SK-N-MC (cell line): ENCODE results near the gene TMIGD2.
A peak's percentile ranks its signal among the peaks of the same experiment; 100 is the strongest.
"Not testable (repeated sequence)": the region's sequence is repeated elsewhere in the genome, so short reads cannot be mapped to it uniquely, and the experiment has no call there.

Experiments used
- DNase-seq: peaks from one replicate; pipeline ENCODE4 v3.0.0-alpha.2; 2011; ENCODE audit warnings: low read depth, low spot score
- H3K27ac ChIP-seq: fragments of 200-600 bp; sonication (generic); 2 replicates; pipeline ENCODE4 v1.5.1; 2016; ENCODE audit warnings: mixed run types
- H3K36me3 ChIP-seq: fragments of 200-600 bp; sonication (generic); 2 replicates; pipeline ENCODE4 v1.6.1; 2017; ENCODE audit warnings: antibody characterized with exemption, low read length, mixed read lengths; ENCODE audit not compliant: insufficient read depth
- H3K4me3 ChIP-seq: fragments of 200-600 bp; sonication (generic); 2 replicates; pipeline ENCODE4 v1.5.1; 2016
- H3K9ac ChIP-seq: fragments of 200-600 bp; sonication (generic); 2 replicates; pipeline ENCODE4 v1.8.0; 2017; ENCODE audit warnings: mixed run types, mixed read lengths; ENCODE audit not compliant: insufficient read length
- H3K9me3 ChIP-seq: fragments of 200-600 bp; sonication (generic); 2 replicates; pipeline ENCODE4 v1.6.1; 2017; ENCODE audit warnings: low read depth, mild to moderate bottlenecking, antibody characterized with exemption, low read length, moderate library complexity, mixed read lengths
- EZH2 ChIP-seq: fragments of 200-600 bp; sonication (generic); IDR thresholded peaks from one replicate; pipeline ENCODE4 v1.6.1; 2017; ENCODE audit warnings: antibody characterized with exemption
- POLR2AphosphoS5 ChIP-seq: IDR thresholded peaks from 2 replicates; pipeline ENCODE4 v1.6.1; 2012; ENCODE audit warnings: mild to moderate bottlenecking, low read depth, low read length, borderline replicate concordance

The TMIGD2 gene

DNA sequence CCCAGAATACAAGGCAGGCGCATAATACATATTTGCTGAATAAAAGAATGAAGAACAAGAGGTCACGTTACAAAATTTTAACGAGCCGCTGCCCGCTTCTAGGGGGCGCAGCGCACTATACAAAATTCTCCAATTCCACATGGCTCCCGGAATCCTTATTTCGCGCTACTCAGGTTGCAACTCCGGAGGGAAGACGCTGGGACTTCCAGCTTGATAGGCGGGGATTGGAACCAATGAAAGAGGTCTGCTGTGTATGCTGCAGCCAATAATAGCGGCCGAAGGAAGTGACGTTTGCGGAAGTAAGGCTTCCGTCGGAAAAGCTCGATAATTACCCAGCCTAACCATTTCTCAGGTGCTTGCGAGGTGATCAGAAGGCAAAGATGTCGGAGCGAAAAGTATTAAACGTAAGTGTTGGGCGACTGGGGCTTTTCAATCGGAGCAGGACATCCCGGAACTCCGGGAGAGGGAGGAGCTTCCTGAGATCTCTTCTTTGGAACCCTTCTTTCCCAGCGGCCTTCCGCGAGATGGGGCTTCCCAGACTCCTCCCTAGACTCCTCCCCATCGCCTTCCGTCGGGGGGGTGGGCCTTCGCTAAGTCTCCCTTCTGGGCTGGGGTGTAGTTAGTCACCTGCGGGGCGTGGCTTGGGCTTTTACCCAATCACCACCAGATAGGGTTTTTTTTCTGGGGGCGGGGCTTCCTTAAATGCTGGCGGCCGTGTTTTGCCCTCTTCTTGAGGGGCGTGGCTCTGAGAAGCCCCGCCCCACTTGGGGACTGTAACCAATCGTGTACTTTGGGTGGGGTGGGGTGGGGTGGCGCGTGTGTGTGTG lies 55.2 kb downstream of the TMIGD2 start, which contains the start of gene YJU2:
YJU2 (plus strand) TSS at position 314 of the 827 bp plus-strand sequence; CDS start at position 381, 67 bp downstream.
- Histone ChIP-seq H3K27ac (peak within 1 kb of the TSS; percentile 95), H3K36me3 (peaks cover 29% of the 10 kb centered on the region), H3K4me3 (peak within 1 kb of the TSS; percentile 93), H3K9me3 (no peaks in the 10 kb centered on the region), H3K9ac (peak within 1 kb of the TSS; percentile 88)
- TF ChIP-seq EZH2 (no peak), POLR2AphosphoS5 (peak; percentile 75)
- DNase-seq, result peak; percentile 99

DNA sequence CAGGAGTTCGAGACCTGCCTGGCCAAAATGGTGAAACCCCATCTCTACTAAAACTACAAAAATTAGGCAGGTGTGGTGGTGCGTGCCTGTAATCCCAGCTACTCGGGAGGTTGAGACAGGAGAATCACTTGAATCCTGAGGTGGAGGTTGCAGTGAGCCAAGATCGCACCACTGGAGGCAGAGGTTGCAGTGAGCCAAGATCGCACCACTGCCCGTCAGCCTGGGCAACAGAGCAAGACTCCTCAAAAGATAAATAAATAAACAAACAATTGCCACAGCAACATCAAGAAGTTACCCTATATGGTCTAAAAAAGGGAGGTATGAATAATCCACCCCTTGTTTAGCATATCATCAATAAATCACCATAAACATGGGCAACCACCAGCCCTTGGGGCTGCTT lies 56.3 kb downstream of the TMIGD2 start:
- DNase-seq, H3K9me3 ChIP-seq, H3K4me3 ChIP-seq: not testable (repeated sequence)
- Histone ChIP-seq H3K9ac (peak overlapping the region; percentile 79), H3K27ac (peak overlapping the region; percentile 83; the same call in 1 of the 2 replicates), H3K36me3 (peaks cover 19% of the 10 kb centered on the region)
